Measurements from ENCODE around the gene DGKE.

Gene DGKE

DNA sequence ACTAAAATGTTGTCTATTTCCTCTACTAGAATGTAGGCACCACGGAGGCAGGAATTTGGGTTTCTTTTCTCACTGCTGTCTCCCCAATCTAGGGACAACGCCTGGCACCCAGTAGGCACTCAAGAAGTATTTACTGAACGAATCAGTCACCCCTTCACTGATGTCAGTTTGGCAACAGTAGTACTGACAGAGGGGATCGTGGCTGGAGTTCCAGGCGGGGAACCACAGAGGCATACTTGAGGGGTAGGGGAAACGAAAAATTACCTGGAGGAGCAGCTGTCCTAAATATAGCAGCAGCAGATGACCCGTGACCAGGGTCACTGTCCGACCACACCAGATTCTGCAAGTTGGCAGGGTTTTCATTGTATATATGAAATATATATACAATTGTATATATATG, 46.6 kb downstream of the DGKE start:
- H3K9me3 ChIP-seq (ENCODE audit: control insufficient read depth, insufficient read depth, low read depth, low read length) = no peaks in the 10 kb centered on the region
- no peaks in the 10 kb centered on the region for H3K36me3 ChIP-seq (ENCODE audit: control insufficient read depth in 2 of 2, insufficient read depth in 1 of 2, low read length in 2 of 2)
- no peaks in the 10 kb centered on the region for H3K4me1 ChIP-seq (ENCODE audit: control insufficient read depth, insufficient read depth, low read length)
- TF ChIP-seq ZNF76 (tag by site-specific recombination; IDR thresholded peaks at IDR 0.05; ENCODE audit: borderline replicate concordance, low read depth) (no peak), ZNF623 (tag by site-specific recombination; IDR thresholded peaks at IDR 0.05) (no peak), AEBP2 (tag by site-specific recombination; IDR thresholded peaks at IDR 0.05; ENCODE audit: borderline replicate concordance) (no peak), CTCF (tag by site-specific recombination; IDR thresholded peaks at IDR 0.05) (no peak), ZNF169 (tag by site-specific recombination; IDR thresholded peaks at IDR 0.05) (no peak), ZNF585B (tag by site-specific recombination; IDR thresholded peaks at IDR 0.05) (no peak), PRDM10 (tag by site-specific recombination; IDR thresholded peaks at IDR 0.05) (no peak)
- TF ChIP-seq, protein P1, sequence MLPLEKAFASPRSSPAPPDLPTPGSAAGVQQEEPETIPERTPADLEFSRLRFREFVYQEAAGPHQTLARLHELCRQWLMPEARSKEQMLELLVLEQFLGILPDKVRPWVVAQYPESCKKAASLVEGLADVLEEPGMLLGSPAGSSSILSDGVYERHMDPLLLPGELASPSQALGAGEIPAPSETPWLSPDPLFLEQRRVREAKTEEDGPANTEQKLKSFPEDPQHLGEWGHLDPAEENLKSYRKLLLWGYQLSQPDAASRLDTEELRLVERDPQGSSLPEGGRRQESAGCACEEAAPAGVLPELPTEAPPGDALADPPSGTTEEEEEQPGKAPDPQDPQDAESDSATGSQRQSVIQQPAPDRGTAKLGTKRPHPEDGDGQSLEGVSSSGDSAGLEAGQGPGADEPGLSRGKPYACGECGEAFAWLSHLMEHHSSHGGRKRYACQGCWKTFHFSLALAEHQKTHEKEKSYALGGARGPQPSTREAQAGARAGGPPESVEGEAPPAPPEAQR (tag by site-specific recombination; IDR thresholded peaks at IDR 0.05) = no peak
- TF ChIP-seq, protein P2, sequence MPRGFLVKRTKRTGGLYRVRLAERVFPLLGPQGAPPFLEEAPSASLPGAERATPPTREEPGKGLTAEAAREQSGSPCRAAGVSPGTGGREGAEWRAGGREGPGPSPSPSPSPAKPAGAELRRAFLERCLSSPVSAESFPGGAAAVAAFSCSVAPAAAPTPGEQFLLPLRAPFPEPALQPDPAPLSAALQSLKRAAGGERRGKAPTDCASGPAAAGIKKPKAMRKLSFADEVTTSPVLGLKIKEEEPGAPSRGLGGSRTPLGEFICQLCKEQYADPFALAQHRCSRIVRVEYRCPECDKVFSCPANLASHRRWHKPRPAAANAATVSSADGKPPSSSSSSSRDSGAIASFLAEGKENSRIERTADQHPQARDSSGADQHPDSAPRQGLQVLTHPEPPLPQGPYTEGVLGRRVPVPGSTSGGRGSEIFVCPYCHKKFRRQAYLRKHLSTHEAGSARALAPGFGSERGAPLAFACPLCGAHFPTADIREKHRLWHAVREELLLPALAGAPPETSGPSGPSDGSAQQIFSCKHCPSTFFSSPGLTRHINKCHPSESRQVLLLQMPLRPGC (tag by site-specific recombination; IDR thresholded peaks at IDR 0.05) = no peak
- TF ChIP-seq, protein P3, sequence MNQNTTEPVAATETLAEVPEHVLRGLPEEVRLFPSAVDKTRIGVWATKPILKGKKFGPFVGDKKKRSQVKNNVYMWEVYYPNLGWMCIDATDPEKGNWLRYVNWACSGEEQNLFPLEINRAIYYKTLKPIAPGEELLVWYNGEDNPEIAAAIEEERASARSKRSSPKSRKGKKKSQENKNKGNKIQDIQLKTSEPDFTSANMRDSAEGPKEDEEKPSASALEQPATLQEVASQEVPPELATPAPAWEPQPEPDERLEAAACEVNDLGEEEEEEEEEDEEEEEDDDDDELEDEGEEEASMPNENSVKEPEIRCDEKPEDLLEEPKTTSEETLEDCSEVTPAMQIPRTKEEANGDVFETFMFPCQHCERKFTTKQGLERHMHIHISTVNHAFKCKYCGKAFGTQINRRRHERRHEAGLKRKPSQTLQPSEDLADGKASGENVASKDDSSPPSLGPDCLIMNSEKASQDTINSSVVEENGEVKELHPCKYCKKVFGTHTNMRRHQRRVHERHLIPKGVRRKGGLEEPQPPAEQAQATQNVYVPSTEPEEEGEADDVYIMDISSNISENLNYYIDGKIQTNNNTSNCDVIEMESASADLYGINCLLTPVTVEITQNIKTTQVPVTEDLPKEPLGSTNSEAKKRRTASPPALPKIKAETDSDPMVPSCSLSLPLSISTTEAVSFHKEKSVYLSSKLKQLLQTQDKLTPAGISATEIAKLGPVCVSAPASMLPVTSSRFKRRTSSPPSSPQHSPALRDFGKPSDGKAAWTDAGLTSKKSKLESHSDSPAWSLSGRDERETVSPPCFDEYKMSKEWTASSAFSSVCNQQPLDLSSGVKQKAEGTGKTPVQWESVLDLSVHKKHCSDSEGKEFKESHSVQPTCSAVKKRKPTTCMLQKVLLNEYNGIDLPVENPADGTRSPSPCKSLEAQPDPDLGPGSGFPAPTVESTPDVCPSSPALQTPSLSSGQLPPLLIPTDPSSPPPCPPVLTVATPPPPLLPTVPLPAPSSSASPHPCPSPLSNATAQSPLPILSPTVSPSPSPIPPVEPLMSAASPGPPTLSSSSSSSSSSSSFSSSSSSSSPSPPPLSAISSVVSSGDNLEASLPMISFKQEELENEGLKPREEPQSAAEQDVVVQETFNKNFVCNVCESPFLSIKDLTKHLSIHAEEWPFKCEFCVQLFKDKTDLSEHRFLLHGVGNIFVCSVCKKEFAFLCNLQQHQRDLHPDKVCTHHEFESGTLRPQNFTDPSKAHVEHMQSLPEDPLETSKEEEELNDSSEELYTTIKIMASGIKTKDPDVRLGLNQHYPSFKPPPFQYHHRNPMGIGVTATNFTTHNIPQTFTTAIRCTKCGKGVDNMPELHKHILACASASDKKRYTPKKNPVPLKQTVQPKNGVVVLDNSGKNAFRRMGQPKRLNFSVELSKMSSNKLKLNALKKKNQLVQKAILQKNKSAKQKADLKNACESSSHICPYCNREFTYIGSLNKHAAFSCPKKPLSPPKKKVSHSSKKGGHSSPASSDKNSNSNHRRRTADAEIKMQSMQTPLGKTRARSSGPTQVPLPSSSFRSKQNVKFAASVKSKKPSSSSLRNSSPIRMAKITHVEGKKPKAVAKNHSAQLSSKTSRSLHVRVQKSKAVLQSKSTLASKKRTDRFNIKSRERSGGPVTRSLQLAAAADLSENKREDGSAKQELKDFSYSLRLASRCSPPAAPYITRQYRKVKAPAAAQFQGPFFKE (tag by site-specific recombination; IDR thresholded peaks at IDR 0.05; ENCODE audit: borderline replicate concordance) = no peak
- H3K4me3 ChIP-seq (ENCODE audit: low read depth, low read length) = no peak overlapping the region
- H3K27ac ChIP-seq (ENCODE audit: extremely low read depth, low read depth, low read length) = no peak overlapping the region
- POLR2A ChIA-PET = no interaction called here
- CTCF ChIA-PET = interaction anchor here (1.6 kb wide), 1 partner anchor 11 kb away, joined by 5 read pairs; no protein-coding TSS in a partner anchor

Measured in HEK293 (cell line).